Astrocyte of the cerebellum (primary cell): ENCODE data around the gene TAF6L.

Experiments
- DNase-seq: peaks from one replicate; pipeline ENCODE4 v3.0.0-alpha.2; 2011; ENCODE audit warnings: low read depth
- H3K4me3 ChIP-seq: 2 replicates; pipeline ENCODE4 v1.5.1; 2011; ENCODE audit warnings: mild to moderate bottlenecking, low read depth, low read length, moderate library complexity
- in situ Hi-C: cut with HindIII; loops from 2 replicates; pipeline ENCODE4 v1.10.0; 2017; ENCODE audit warnings: low sequenced_read_pairs
- TF ChIP-seq, protein P1 (sequence below): IDR thresholded peaks from 2 replicates; pipeline ENCODE4 v1.5.1; 2012; ENCODE audit warnings: low read length, low read depth, moderate library complexity, mild to moderate bottlenecking; ENCODE audit errors: missing control alignments

TAF6L gene

DNA sequence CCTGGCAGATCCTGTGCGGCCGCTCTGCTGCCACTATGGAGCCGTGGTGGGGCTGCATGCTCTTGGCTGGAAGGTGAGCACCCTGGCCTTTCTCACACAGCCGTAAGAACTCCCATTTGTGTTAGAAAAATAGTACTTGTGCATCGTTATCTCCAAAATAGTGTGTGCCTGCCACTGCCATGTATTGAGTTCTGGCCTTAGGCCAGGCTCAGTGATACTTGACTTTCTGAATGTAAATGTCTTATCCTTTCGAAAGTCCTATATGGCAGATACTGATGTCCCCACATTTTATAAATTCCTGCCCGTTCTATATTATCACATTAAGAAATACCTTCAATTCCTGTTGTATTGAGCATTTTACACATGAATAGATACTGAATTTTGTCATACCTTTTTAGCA is 11.6 kb downstream of the TAF6L start:
- TF ChIP-seq, protein P1, sequence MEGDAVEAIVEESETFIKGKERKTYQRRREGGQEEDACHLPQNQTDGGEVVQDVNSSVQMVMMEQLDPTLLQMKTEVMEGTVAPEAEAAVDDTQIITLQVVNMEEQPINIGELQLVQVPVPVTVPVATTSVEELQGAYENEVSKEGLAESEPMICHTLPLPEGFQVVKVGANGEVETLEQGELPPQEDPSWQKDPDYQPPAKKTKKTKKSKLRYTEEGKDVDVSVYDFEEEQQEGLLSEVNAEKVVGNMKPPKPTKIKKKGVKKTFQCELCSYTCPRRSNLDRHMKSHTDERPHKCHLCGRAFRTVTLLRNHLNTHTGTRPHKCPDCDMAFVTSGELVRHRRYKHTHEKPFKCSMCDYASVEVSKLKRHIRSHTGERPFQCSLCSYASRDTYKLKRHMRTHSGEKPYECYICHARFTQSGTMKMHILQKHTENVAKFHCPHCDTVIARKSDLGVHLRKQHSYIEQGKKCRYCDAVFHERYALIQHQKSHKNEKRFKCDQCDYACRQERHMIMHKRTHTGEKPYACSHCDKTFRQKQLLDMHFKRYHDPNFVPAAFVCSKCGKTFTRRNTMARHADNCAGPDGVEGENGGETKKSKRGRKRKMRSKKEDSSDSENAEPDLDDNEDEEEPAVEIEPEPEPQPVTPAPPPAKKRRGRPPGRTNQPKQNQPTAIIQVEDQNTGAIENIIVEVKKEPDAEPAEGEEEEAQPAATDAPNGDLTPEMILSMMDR, result no peak
- in situ Hi-C loops, result no loop called here
- H3K4me3 ChIP-seq, result no peak overlapping the region
- DNase-seq, result no peak

GRCh38 chr11:62786318-62787004 is 15.3 kb downstream of the TAF6L start:
- in situ Hi-C loops, result no loop called here
- DNase-seq, result no peak
- H3K4me3 ChIP-seq, result peak overlapping the region; percentile 92
- TF ChIP-seq, protein P1, result peak; percentile 99

DNA sequence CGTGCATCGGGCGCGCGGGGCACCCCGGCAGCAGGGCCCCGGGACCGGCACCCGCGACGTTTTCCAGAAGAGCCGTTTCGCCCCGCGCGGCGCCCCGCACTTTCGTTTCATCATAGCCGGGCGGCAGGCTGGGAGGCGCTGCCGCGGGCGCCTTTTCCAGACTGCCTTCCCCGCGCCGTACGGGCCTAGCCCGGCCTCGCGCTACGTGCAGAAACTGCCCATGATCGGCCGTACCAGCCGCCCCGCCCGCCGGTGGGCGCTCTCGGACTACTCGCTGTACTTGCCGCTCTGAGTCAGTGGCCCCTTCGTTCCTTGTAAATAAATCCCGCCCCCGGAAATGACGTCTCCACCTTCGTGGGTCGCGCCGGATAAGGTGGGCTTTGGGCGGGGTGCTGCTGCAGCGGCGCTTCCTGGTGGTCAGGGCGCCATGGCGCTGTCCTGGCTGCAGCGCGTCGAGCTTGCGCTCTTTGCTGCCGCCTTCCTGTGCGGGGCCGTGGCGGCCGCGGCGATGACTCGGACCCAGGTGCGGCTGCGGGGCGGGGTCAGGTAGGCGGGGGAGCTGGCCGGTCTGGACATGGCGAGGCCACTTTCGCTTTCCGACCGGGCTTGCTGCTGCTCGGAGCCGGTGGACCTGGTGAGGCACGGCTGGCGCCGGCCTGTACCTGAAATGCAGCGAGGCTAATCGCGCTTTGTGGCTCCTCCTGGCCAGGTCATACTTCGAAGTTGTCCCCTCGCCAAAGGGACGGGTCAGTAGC is 16.0 kb downstream of the TAF6L start, which contains the start of gene TMEM179B:
TSS of gene TMEM179B (plus strand) at position 398 of the 755 bp plus-strand sequence. CDS start at position 428, 30 bp downstream.
- DNase-seq, result peak; percentile 96
- peak within 1 kb of the TSS; percentile 92 for H3K4me3 ChIP-seq
- TF ChIP-seq, protein P1, result peak; percentile 70
- in situ Hi-C loops, result no loop called here

DNA sequence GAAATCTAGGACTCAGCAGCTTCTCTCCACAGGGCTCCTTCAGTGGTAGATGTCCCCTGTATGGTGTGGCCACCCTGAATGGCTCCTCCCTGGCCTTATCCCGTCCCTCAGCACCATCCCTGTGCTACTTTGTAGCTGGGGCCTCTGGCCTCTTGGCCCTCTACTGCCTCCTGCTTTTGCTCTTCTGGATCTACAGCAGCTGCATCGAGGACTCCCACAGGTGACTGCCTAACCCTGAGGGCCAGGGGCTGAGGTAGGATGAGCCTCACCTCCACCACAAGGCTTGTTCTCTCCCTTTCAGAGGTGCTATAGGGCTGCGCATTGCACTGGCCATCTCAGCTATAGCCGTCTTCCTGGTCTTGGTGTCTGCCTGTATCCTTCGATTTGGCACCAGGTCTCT is 17.8 kb downstream of the TAF6L start:
- H3K4me3 ChIP-seq, result no peak overlapping the region
- DNase-seq, result no peak
- TF ChIP-seq, protein P1, result no peak
- in situ Hi-C loops, result no loop called here

DNA sequence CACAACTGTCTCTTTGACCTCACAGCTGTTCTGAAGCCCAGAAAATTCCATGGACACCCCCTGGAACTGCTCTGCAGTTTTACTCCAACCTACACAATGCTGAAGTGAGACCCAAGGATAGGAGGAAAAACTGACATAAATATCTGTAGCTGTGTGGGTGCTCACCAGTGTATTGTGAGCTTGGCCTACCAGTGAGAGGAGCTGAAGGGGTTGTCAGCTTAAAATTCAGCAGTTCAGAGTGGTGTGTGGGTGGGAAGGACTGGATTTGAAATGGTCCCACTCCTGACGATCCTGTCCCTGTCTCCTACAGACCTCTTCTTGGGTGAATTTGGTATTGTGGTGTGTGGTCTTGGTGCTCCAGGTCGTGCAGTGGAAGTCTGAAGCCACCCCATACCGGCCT is 18.4 kb downstream of the TAF6L start:
- DNase-seq, result no peak
- TF ChIP-seq, protein P1, result no peak
- H3K4me3 ChIP-seq, result no peak overlapping the region
- in situ Hi-C loops, result no loop called here

DNA sequence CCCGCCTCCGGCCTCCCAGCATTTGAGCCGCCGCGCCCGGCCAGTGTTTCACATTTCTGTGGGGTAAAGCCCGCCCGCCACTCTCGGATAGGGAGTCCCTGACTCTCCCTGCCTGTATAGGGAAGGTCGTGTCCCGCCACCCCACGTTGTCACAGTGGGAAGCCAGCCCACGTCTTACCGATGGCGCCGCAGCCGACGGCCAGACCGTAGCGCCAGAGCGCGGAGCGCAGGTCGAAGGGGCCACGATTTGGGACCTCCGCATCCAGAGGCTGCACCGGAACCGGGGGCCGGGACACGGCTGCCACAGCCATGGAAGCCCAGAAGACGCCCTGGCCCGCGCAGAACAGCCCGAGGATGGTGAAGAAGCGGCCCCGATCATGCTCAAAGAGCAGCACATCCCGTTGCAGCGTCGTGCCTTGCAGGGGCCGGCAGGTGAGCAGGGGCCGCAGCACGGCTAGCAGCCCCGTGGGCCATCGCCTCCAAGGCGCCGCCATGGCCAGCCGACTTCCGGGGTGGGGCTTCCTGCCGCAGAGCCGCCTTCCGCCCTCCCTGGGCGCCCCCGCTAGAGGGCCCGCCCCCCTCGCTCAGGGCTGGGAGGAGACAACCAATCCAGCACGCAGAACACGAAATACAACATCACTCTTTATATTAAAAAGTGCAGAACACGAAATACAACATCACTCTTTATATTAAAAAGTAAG is 20.5 kb downstream of the TAF6L start, which contains the start of gene TMEM223:
TSS of gene TMEM223 (minus strand) at position 506 of the 701 bp plus-strand sequence. CDS start at position 494, 12 bp downstream.
- peak within 1 kb of the TSS; percentile 90 for H3K4me3 ChIP-seq
- DNase-seq, result no peak
- TF ChIP-seq, protein P1, result no peak
- in situ Hi-C loops, result no loop called here
